ENCODE data around the gene OPHN1.
"Not testable (repeated sequence)": the region's sequence is repeated elsewhere in the genome, so short reads cannot be mapped to it uniquely, and the experiment has no call there.

- not testable (repeated sequence) for TF ChIP-seq EZH2 (IDR thresholded peaks at IDR 0.05); POLR2AphosphoS5 (IDR thresholded peaks at IDR 0.05; ENCODE audit: borderline replicate concordance, low read depth, low read length); FOXP2 (optimal IDR thresholded peaks at IDR 0.05; ENCODE audit: control extremely low read depth, extremely low read length, insufficient read depth)
These were observed 354.5 kb downstream of the OPHN1 start for GRCh38 chrX:68078801-68079200.
